Activated CD4-positive, alpha-beta T cell treated with anti-CD3 and anti-CD28 coated beads, Interleukin-2, amount 10 ng/mL, durations not matched to agents 7 days and 5 days (primary cell): ENCODE data around the gene TMPRSS5. TPM values are rescaled to one million over a fixed set of nuclear protein-coding genes. Genes with fewer than 3 reads are reported as not detected.

Source experiments
- CTCF ChIA-PET: fragments of 350-600 bp; sonication (Branson Sonifier 250); formaldehyde crosslinking; loops from one replicate; lab custom pipeline; 2021; ENCODE audit warnings: antibody characterized with exemption; lab: Charles Lee
- POLR2A ChIA-PET: fragments of 350-600 bp; sonication (Branson Sonifier 250); formaldehyde crosslinking; loops from one replicate; lab custom pipeline; 2021; ENCODE audit warnings: antibody characterized with exemption; lab: Charles Lee
- DNase-seq: peaks from one replicate; pipeline ENCODE4 v3.0.0-alpha.2; 2020
- H3K27ac Mint-ChIP-seq: one replicate; pipeline ENCODE4 v1.8.0; 2021; ENCODE audit warnings: mild to moderate bottlenecking, moderate library complexity, mixed read lengths
- H3K27me3 Mint-ChIP-seq: one replicate; pipeline ENCODE4 v1.8.0; 2021; ENCODE audit warnings: mixed read lengths
- H3K36me3 Mint-ChIP-seq: one replicate; pipeline ENCODE4 v1.8.0; 2021; ENCODE audit warnings: low read depth, mixed read lengths
- H3K4me1 Mint-ChIP-seq: one replicate; pipeline ENCODE4 v1.8.0; 2021; ENCODE audit warnings: mixed read lengths
- H3K4me3 Mint-ChIP-seq: one replicate; pipeline ENCODE4 v1.8.0; 2021; ENCODE audit warnings: mild to moderate bottlenecking, moderate library complexity, mixed read lengths
- H3K9me3 Mint-ChIP-seq: one replicate; pipeline ENCODE4 v1.8.0; 2021; ENCODE audit warnings: mixed read lengths
- total RNA-seq, 2 experiments: library from RNA; stranded (reverse); gene quantifications; one replicate each; pipeline ENCODE4 v1.2.3, GENCODE V29; 2021

TMPRSS5 gene
- under 1 TPM; 0.52 to 0.64 TPM for total RNA-seq

- Mint-ChIP-seq H3K27me3 (no peaks in the 10 kb centered on the region), H3K27ac (no peak within 1 kb of the TSS), H3K4me3 (no peak within 1 kb of the TSS), H3K9me3 (peaks cover 8% of the 10 kb centered on the region), H3K4me1 (no peaks in the 10 kb centered on the region), H3K36me3 (no peaks in the 10 kb centered on the region)
- ChIA-PET POLR2A (no interaction called here), CTCF (interaction anchor here (0.5 kb wide), 1 partner anchor 119 kb away, joined by 3 read pairs; no protein-coding TSS in a partner anchor)
- DNase-seq: no peak
Measured at GRCh38 chr11:113705871-113706655, at the start of gene TMPRSS5. TSS of gene TMPRSS5 (minus strand) at chr11:113706308. CDS start at chr11:113706224, 84 bp downstream.

- no peaks in the 10 kb centered on the region for H3K9me3 Mint-ChIP-seq
- CTCF ChIA-PET: interaction anchor here (0.7 kb wide), 1 partner anchor 212 kb away, joined by 3 read pairs; no protein-coding TSS in a partner anchor
- H3K27me3 Mint-ChIP-seq: no peaks in the 10 kb centered on the region
- POLR2A ChIA-PET: no interaction called here
- H3K27ac Mint-ChIP-seq: no peak overlapping the region
- no peak for DNase-seq
- H3K4me1 Mint-ChIP-seq: no peaks in the 10 kb centered on the region
- H3K4me3 Mint-ChIP-seq: no peak overlapping the region
- peaks cover 25% of the 10 kb centered on the region for H3K36me3 Mint-ChIP-seq
Measured at GRCh38 chr11:113752932-113753331, 46.8 kb upstream of the TMPRSS5 start.

- H3K36me3 Mint-ChIP-seq: peaks cover 40% of the 10 kb centered on the region
- H3K4me1 Mint-ChIP-seq: no peaks in the 10 kb centered on the region
- CTCF ChIA-PET: no interaction called here
- no peaks in the 10 kb centered on the region for H3K9me3 Mint-ChIP-seq
- no peak for DNase-seq
- H3K27me3 Mint-ChIP-seq: no peaks in the 10 kb centered on the region
- H3K4me3 Mint-ChIP-seq: no peak overlapping the region
- no peak overlapping the region for H3K27ac Mint-ChIP-seq
- POLR2A ChIA-PET: no interaction called here
Measured at GRCh38 chr11:113736323-113736722, 30.2 kb upstream of the TMPRSS5 start.

GRCh38 chr11:113732092-113732491, 26.0 kb upstream of the TMPRSS5 start:
- Mint-ChIP-seq H3K4me3 (no peak overlapping the region), H3K36me3 (peaks cover 17% of the 10 kb centered on the region), H3K9me3 (no peaks in the 10 kb centered on the region), H3K4me1 (no peaks in the 10 kb centered on the region), H3K27ac (no peak overlapping the region), H3K27me3 (no peaks in the 10 kb centered on the region)
- no peak for DNase-seq
- CTCF ChIA-PET: interaction anchor here (0.7 to 1.1 kb wide), 2 partner anchors 10 to 180 kb away, joined by 3 to 4 read pairs; no protein-coding TSS in a partner anchor
- POLR2A ChIA-PET: no interaction called here

DNA sequence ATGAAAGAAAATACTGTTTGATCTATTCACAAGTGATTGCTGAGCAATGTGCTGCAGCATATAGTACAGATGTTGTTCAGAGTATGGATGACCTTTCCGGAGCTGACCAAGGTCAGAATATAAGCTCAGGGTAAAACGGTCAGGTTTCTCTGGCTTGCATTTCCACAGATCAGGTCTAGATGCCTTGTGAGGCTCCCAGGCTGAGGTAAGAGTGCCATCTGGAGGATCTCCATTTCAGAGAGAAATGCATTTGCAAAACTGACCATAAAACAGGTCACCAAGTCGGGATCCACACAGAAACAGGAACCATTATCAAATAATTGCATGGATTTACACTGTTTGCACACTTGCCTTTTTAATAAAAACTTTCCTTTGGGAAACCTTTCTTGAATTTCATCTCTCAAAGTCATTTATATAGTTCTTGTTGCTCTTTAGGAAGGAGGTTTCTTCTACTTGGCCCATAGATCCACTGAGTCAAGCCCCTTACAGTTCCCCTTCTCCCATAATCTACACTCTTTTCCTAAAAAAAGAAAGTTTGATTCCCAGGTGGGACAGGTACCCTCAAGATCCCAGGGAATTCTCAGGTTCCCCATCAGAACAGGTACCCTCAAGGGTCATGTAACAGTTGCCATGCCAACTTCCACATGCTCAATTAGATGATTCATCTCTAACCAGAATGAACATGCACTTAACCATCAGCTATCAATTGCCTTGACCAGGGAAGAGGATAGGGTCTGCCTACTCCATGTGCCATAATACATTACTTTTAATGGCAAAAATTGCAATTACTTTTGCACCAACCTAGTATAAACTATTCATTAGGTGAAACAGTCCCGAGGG, 25.0 kb upstream of the TMPRSS5 start:
- no peak overlapping the region for H3K27ac Mint-ChIP-seq
- POLR2A ChIA-PET: no interaction called here
- CTCF ChIA-PET: interaction anchor here (0.7 to 1.1 kb wide), 2 partner anchors 9 to 225 kb away, joined by 3 to 4 read pairs; no protein-coding TSS in a partner anchor

DNA sequence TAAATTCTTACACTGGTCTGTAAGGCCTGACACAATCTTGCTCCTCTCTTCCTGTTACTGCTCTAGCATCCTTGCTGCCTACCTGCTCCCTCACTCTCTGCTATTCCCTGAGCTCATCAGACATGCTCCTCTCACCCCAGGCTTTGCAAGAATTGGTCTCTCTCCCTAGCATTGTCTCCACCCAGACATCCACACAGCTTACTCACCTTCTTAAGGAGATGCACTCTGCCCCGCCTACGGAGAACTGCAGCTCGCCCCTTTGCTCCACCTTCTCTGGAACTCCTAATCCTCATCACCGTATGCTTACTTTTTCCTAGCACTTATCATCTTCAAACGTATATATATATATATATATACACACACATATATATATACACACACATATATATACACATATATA, 23.3 kb upstream of the TMPRSS5 start:
- H3K36me3 Mint-ChIP-seq: peaks cover 4% of the 10 kb centered on the region
- H3K9me3 Mint-ChIP-seq: no peaks in the 10 kb centered on the region
- no peaks in the 10 kb centered on the region for H3K27me3 Mint-ChIP-seq
- H3K4me1 Mint-ChIP-seq: no peaks in the 10 kb centered on the region
- H3K4me3 Mint-ChIP-seq: no peak overlapping the region
- no peak for DNase-seq
- H3K27ac Mint-ChIP-seq: no peak overlapping the region
- ChIA-PET CTCF (interaction anchor here (0.6 kb wide), 1 partner anchor 248 kb away, joined by 4 read pairs; no protein-coding TSS in a partner anchor), POLR2A (interaction anchor here (0.6 kb wide), 1 partner anchor 9 kb away, joined by 3 read pairs; no protein-coding TSS in a partner anchor)

More for the DNA sequence above, 25.0 kb upstream of the TMPRSS5 start:
- H3K4me3 Mint-ChIP-seq: no peak overlapping the region
- no peaks in the 10 kb centered on the region for H3K27me3 Mint-ChIP-seq
- H3K9me3 Mint-ChIP-seq: no peaks in the 10 kb centered on the region
- no peaks in the 10 kb centered on the region for H3K4me1 Mint-ChIP-seq
- peaks cover 9% of the 10 kb centered on the region for H3K36me3 Mint-ChIP-seq
- no peak for DNase-seq

GRCh38 chr11:113728814-113729213, 22.7 kb upstream of the TMPRSS5 start:
- peaks cover 4% of the 10 kb centered on the region for H3K36me3 Mint-ChIP-seq

GRCh38 chr11:113725913-113726312, 19.8 kb upstream of the TMPRSS5 start:
- H3K9me3 Mint-ChIP-seq: no peaks in the 10 kb centered on the region
- H3K4me3 Mint-ChIP-seq: no peak overlapping the region
- no peak for DNase-seq
- ChIA-PET CTCF (interaction anchor here (0.7 to 1.5 kb wide), 4 partner anchors 13 to 824 kb away, joined by 3 to 4 read pairs (median 3); no protein-coding TSS in a partner anchor), POLR2A (interaction anchor here (0.7 kb wide), 1 partner anchor 48 kb away, joined by 3 read pairs; no protein-coding TSS in a partner anchor)
- no peaks in the 10 kb centered on the region for H3K4me1 Mint-ChIP-seq
- H3K36me3 Mint-ChIP-seq: no peaks in the 10 kb centered on the region
- H3K27ac Mint-ChIP-seq: no peak overlapping the region
- H3K27me3 Mint-ChIP-seq: no peaks in the 10 kb centered on the region

More at GRCh38 chr11:113728814-113729213, 22.7 kb upstream of the TMPRSS5 start:
- POLR2A ChIA-PET: no interaction called here
- Mint-ChIP-seq H3K9me3 (no peaks in the 10 kb centered on the region), H3K27me3 (no peaks in the 10 kb centered on the region), H3K27ac (no peak overlapping the region), H3K4me3 (no peak overlapping the region), H3K4me1 (no peaks in the 10 kb centered on the region)
- CTCF ChIA-PET: interaction anchor here (0.7 kb wide), 1 partner anchor 10 kb away, joined by 4 read pairs; no protein-coding TSS in a partner anchor
- DNase-seq: no peak

- no peak overlapping the region for H3K4me3 Mint-ChIP-seq
- DNase-seq: no peak
- POLR2A ChIA-PET: no interaction called here
- H3K36me3 Mint-ChIP-seq: no peaks in the 10 kb centered on the region
- no peak overlapping the region for H3K27ac Mint-ChIP-seq
- H3K4me1 Mint-ChIP-seq: no peaks in the 10 kb centered on the region
- CTCF ChIA-PET: interaction anchor here (0.6 to 1.5 kb wide), 5 partner anchors 13 to 824 kb away, joined by 3 to 5 read pairs (median 3); no protein-coding TSS in a partner anchor
- H3K27me3 Mint-ChIP-seq: no peaks in the 10 kb centered on the region
- no peaks in the 10 kb centered on the region for H3K9me3 Mint-ChIP-seq
Measured at GRCh38 chr11:113725407-113725806, 19.3 kb upstream of the TMPRSS5 start.

GRCh38 chr11:113724778-113725177, 18.7 kb upstream of the TMPRSS5 start:
- POLR2A ChIA-PET: no interaction called here
- Mint-ChIP-seq H3K27ac (no peak overlapping the region), H3K27me3 (no peaks in the 10 kb centered on the region), H3K4me3 (no peak overlapping the region), H3K9me3 (no peaks in the 10 kb centered on the region), H3K36me3 (no peaks in the 10 kb centered on the region), H3K4me1 (no peaks in the 10 kb centered on the region)
- CTCF ChIA-PET: no interaction called here
- DNase-seq: no peak

GRCh38 chr11:113723787-113724186, 17.7 kb upstream of the TMPRSS5 start:
- Mint-ChIP-seq H3K27me3 (no peaks in the 10 kb centered on the region), H3K4me1 (no peaks in the 10 kb centered on the region), H3K4me3 (no peak overlapping the region), H3K9me3 (no peaks in the 10 kb centered on the region), H3K27ac (no peak overlapping the region), H3K36me3 (no peaks in the 10 kb centered on the region)
- CTCF ChIA-PET: no interaction called here
- DNase-seq: no peak
- POLR2A ChIA-PET: no interaction called here

DNA sequence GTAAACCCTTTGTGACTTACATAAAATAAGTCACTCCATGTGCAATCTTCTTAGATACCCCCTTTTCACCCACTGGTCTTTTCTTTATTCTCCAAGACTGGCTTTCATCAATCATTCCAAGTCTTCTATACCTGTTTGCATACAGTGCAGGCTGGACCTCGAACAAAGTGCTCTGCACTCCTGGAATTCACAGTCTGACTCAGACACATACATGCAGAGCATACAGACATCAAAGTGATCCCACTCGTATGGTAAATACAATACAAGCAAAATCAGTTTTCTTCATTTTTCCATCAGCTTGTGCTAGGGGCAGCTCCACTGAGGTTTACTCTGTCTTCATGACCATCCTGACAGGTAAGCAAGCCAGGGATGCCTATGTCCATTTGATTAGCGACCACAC, 16.8 kb upstream of the TMPRSS5 start:
- Mint-ChIP-seq H3K4me3 (no peak overlapping the region), H3K27me3 (no peaks in the 10 kb centered on the region), H3K36me3 (no peaks in the 10 kb centered on the region), H3K27ac (no peak overlapping the region), H3K9me3 (no peaks in the 10 kb centered on the region), H3K4me1 (no peaks in the 10 kb centered on the region)
- POLR2A ChIA-PET: no interaction called here
- CTCF ChIA-PET: interaction anchor here (0.8 to 1.5 kb wide), 2 partner anchors 9 to 346 kb away, joined by 3 to 4 read pairs; no protein-coding TSS in a partner anchor
- no peak for DNase-seq
